Caco-2 (cell line): ENCODE measurements around the gene DOCK10. TPM values are rescaled to one million over a fixed set of nuclear protein-coding genes. Genes with fewer than 3 reads are reported as not detected.

Source experiments
- BruUV-seq: library from RNA; stranded (reverse); fragments of 400-500 nt; replicated peaks from 2 replicates; lab custom pipeline; 2021; lab: Mats Ljungman, UMichigan
- CTCF ChIA-PET: fragments of 300-600 bp; sonication (Branson Sonifier 250); formaldehyde crosslinking; loops from one replicate; lab custom pipeline; 2022; ENCODE audit warnings: antibody characterized with exemption; lab: Charles Lee
- POLR2A ChIA-PET: fragments of 300-600 bp; sonication (Branson Sonifier 250); formaldehyde crosslinking; loops from one replicate; lab custom pipeline; 2022; ENCODE audit warnings: antibody characterized with exemption; lab: Charles Lee
- DNase-seq, 2 experiments: peaks; one replicate each; pipeline versions ENCODE4 v3.0.0 to v3.0.0-alpha.2; 2020 to 2022
- H3K27me3 ChIP-seq: replicated peaks from 2 replicates; pipeline ENCODE4 v1.6.0; 2011; ENCODE audit warnings: low read length; ENCODE audit not compliant: control insufficient read depth, insufficient read depth
- H3K36me3 ChIP-seq: 2 replicates; pipeline ENCODE4 v1.5.1; 2011; ENCODE audit warnings: low read length; ENCODE audit not compliant: control insufficient read depth, insufficient read depth
- H3K4me1 ChIP-seq: fragments of 250-450 bp; sonication (Bioruptor Pico); 2 replicates; pipeline ENCODE4 v1.5.1; 2020; ENCODE audit warnings: mild to moderate bottlenecking
- H3K4me3 ChIP-seq: 2 replicates; pipeline ENCODE4 v1.5.1; 2011; ENCODE audit warnings: low read depth, mild to moderate bottlenecking, control low read depth, low read length
- H3K9me3 ChIP-seq: fragments of 250-450 bp; sonication (Bioruptor Pico); 2 replicates; pipeline ENCODE4 v1.5.1; 2020; ENCODE audit warnings: mild to moderate bottlenecking, moderate library complexity
- H3K27ac Mint-ChIP-seq: one replicate; pipeline ENCODE4 v1.8.0; 2022; ENCODE audit warnings: mixed read lengths; ENCODE audit not compliant: unreplicated experiment
- H3K27me3 Mint-ChIP-seq: one replicate; pipeline ENCODE4 v1.8.0; 2022; ENCODE audit warnings: mixed read lengths; ENCODE audit not compliant: insufficient read depth, unreplicated experiment
- H3K36me3 Mint-ChIP-seq: one replicate; pipeline ENCODE4 v1.8.0; 2022; ENCODE audit warnings: mild to moderate bottlenecking, mixed read lengths; ENCODE audit not compliant: insufficient read depth, unreplicated experiment
- H3K4me1 Mint-ChIP-seq: one replicate; pipeline ENCODE4 v1.8.0; 2022; ENCODE audit warnings: low read depth, mixed read lengths; ENCODE audit not compliant: unreplicated experiment
- H3K4me3 Mint-ChIP-seq: one replicate; pipeline ENCODE4 v1.8.0; 2022; ENCODE audit warnings: mild to moderate bottlenecking, moderate library complexity, mixed read lengths; ENCODE audit not compliant: unreplicated experiment
- H3K9me3 Mint-ChIP-seq: one replicate; pipeline ENCODE4 v1.8.0; 2022; ENCODE audit warnings: mixed read lengths; ENCODE audit not compliant: unreplicated experiment
- CTCF ChIP-seq, 2 experiments: fragments of 200-600 bp in 1 of 2; IDR thresholded peaks; 1 replicate in 1 of 2; 2 replicates in 1 of 2; pipeline versions ENCODE4 v1.5.1 to v1.8.0; 2011 to 2022; ENCODE audit warnings: antibody characterized with exemption in 1 of 2, control low read depth in 1 of 2, inconsistent platforms in 1 of 2, low read depth in 1 of 2, low read length in 1 of 2, mild to moderate bottlenecking in 1 of 2, moderate library complexity in 1 of 2; ENCODE audit not compliant: insufficient read depth in 1 of 2, severe bottlenecking in 1 of 2, unreplicated experiment in 1 of 2
- intact Hi-C: fragments of 100-400 bp; cut with micrococcal nuclease; formaldehyde crosslinking; loops from one replicate; pipeline ENCODE4 v1.10.0; 2022; ENCODE audit not compliant: unreplicated experiment
- total RNA-seq: library from RNA; stranded (reverse); gene quantifications from 2 replicates; pipeline ENCODE4 v1.2.3, GENCODE V29; 2022

DOCK10 gene
- total RNA-seq, 1 experiment from 2014 or later = not detected

GRCh38 chr2:225002656-225003045, 39.6 kb downstream of the DOCK10 start:
- Histone ChIP-seq H3K4me1 (no peaks in the 10 kb centered on the region), H3K9me3 (no peaks in the 10 kb centered on the region), H3K36me3 (no peaks in the 10 kb centered on the region), H3K27me3 (no peaks in the 10 kb centered on the region), H3K4me3 (no peak overlapping the region)
- Mint-ChIP-seq H3K36me3 (peaks cover 4% of the 10 kb centered on the region), H3K27ac (no peak overlapping the region), H3K4me3 (no peak overlapping the region), H3K27me3 (peaks cover 6% of the 10 kb centered on the region), H3K9me3 (no peaks in the 10 kb centered on the region), H3K4me1 (no peaks in the 10 kb centered on the region)
- no peak for TF ChIP-seq CTCF (IDR thresholded peaks at IDR 0.05; ENCODE audit: insufficient read depth in 1 of 2, low read depth in 1 of 2, low read length in 1 of 2, severe bottlenecking in 1 of 2, unreplicated experiment in 1 of 2)
- no TSS peak for BruUV-seq
- CTCF ChIA-PET = no interaction called here
- intact Hi-C loops = loop anchor here (2.0 kb wide), 1 partner anchor 72 kb away; no protein-coding TSS in a partner anchor
- no peak for DNase-seq
- POLR2A ChIA-PET = no interaction called here

- Mint-ChIP-seq H3K4me1 (no peaks in the 10 kb centered on the region), H3K27ac (no peak overlapping the region), H3K4me3 (no peak overlapping the region), H3K36me3 (no peaks in the 10 kb centered on the region), H3K9me3 (no peaks in the 10 kb centered on the region), H3K27me3 (peaks cover 9% of the 10 kb centered on the region)
- POLR2A ChIA-PET = no interaction called here
- no peaks in the 10 kb centered on the region for H3K36me3 ChIP-seq
- no peaks in the 10 kb centered on the region for H3K9me3 ChIP-seq
- H3K4me1 ChIP-seq = no peaks in the 10 kb centered on the region
- peak in 1 of 2 experiments; percentile 31 for TF ChIP-seq CTCF (IDR thresholded peaks at IDR 0.05; ENCODE audit: insufficient read depth in 1 of 2, low read depth in 1 of 2, low read length in 1 of 2, severe bottlenecking in 1 of 2, unreplicated experiment in 1 of 2)
- no peaks in the 10 kb centered on the region for H3K27me3 ChIP-seq
- intact Hi-C loops = loop anchor here (2.0 kb wide), 1 partner anchor 71 kb away; no protein-coding TSS in a partner anchor
- CTCF ChIA-PET = no interaction called here
- no TSS peak for BruUV-seq
- H3K4me3 ChIP-seq = no peak overlapping the region
- peak in 1 of 2 experiments; percentile 9 for DNase-seq
Measured at GRCh38 chr2:225002039-225002655, 40.1 kb downstream of the DOCK10 start.

- Mint-ChIP-seq H3K9me3 (no peaks in the 10 kb centered on the region), H3K4me1 (no peaks in the 10 kb centered on the region), H3K27me3 (peaks cover 9% of the 10 kb centered on the region), H3K36me3 (no peaks in the 10 kb centered on the region), H3K27ac (no peak overlapping the region), H3K4me3 (no peak overlapping the region)
- TF ChIP-seq CTCF (IDR thresholded peaks at IDR 0.05; ENCODE audit: insufficient read depth in 1 of 2, low read depth in 1 of 2, low read length in 1 of 2, severe bottlenecking in 1 of 2, unreplicated experiment in 1 of 2) = no peak
- no peaks in the 10 kb centered on the region for H3K9me3 ChIP-seq
- no TSS peak for BruUV-seq
- POLR2A ChIA-PET = no interaction called here
- H3K36me3 ChIP-seq = no peaks in the 10 kb centered on the region
- no peaks in the 10 kb centered on the region for H3K4me1 ChIP-seq
- DNase-seq = no peak
- no peaks in the 10 kb centered on the region for H3K27me3 ChIP-seq
- no peak overlapping the region for H3K4me3 ChIP-seq
- CTCF ChIA-PET = no interaction called here
- intact Hi-C loops = no loop called here
Measured at GRCh38 chr2:224999754-225000153, 42.5 kb downstream of the DOCK10 start.
